GM19240 (cell line): ENCODE data around the gene FKTN.
A peak's percentile ranks its signal among the peaks of the same experiment; 100 is the strongest.
"Not testable (repeated sequence)": the region's sequence is repeated elsewhere in the genome, so short reads cannot be mapped to it uniquely, and the experiment has no call there.

ENCODE experiments used
- DNase-seq: peaks from one replicate; pipeline ENCODE4 v3.0.0; 2011; ENCODE audit warnings: low spot score; ENCODE audit not compliant: insufficient read length

The FKTN gene

DNA sequence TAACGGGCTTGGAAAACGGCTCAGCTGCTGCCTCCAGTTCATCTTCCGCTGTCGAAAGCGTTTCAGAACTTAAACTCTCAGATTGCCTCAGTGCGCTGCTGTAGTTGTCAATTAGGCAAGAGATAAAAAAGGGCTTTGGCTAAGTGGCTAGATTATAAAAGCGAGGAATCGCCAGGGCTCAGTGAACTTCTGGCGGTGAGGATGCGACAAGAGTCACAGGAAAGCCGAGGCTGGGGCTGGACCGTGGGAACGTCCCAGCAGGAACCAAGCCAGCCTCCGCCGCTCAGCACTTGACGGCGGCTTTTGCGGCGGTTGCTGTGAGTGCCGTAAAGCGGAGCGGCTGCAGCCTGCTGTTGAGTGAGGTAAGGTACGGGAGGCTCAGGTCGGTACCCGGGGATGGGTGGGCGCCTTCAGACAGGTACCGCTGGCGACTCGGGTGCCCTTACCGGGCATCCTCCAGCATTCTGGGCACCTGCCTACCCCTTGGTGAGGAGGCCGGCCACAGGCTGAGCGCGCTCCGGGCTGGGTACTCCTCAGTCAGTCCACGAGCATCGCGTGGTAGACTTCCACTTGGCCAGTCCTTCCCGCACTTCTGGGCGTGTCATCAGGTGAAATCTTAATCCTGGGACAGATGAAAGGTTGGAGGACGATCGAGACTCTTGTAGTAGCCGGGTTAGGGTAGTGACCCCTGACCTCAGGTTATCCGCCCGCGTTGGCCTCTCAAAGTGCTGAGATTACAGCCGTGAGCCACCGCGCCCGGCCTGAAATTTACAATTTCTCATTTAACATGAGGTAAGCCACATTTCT is at the start of gene FKTN:
FKTN (plus strand) TSS at position 328 of the 807 bp plus-strand sequence. CDS start 16,902 bp downstream, outside the sequence.
- DNase-seq: peak; percentile 67

DNA sequence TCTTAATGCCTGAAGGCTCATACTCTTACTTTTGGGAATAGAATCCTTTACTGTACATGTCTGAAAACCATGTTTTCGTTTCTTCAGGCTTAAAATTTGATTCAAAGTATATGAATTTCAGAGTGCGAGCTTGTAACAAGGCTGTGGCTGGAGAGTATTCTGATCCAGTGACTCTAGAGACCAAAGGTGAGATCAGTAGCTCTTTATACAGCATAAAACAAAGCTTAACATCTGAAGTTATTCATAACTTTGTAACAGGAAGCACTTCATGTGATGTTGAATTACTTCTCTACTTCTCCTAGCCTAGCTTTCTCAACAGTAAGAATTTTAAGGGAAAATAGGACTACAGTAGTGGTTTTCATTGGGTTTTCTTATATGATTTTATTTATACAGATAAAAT is 49.4 kb upstream of the FKTN start:
- DNase-seq: no peak

DNA sequence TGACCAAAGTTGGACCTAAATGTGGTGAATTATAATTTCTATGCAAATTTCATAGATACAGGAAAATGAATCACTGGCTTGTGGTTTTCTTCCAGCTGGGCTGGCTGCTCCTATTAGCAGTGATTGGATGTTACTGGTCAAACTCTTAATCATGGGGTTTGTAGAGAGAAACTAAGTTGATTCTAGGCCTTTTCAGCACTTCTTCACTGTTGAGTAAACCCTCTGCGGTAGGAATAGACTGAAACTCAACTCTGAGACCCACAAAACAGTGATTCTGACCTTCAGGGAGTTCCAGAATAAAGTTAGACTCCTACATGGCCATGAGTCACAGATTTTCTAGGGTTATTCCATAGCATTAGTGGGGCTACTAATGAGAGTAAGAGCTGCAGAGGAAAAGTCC is 47.9 kb upstream of the FKTN start:
- no peak for DNase-seq

GRCh38 chr9:105511446-105511845 is 46.5 kb upstream of the FKTN start:
- DNase-seq: no peak

GRCh38 chr9:105515811-105516413 is 42.0 kb upstream of the FKTN start:
- DNase-seq: no peak

DNA sequence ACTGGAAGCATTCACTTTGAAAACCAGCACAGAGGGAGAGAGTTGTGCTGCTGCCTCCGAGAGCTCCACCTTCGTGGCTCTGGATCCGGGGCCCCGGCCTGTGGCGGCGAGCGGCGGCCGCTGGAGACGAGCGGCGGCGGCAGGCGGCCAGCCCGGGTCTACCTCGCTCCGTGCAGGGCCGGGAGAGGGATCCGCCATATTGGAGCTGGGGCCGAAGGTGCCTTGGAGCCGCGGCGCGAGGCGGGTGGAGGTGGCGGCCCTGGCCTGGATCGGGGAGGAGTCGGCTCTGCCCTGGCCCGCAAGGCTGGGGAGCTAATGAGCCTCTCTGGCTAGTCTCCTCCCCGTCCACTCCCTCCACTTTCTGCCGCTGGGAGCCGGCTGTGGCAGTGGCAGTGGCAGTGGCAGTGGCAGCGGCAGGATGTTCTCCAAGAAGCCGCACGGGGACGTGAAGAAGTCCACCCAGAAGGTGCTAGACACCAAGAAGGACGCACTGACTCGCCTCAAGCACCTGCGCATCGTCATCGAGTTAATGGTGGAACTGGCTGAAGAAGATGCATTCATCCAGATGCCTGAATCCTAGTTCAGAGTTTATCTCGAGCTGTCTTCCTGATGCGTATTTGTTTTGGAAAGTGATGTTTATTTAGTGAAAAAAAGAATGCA is 38.1 kb upstream of the FKTN start:
- not testable (repeated sequence) for DNase-seq

DNA sequence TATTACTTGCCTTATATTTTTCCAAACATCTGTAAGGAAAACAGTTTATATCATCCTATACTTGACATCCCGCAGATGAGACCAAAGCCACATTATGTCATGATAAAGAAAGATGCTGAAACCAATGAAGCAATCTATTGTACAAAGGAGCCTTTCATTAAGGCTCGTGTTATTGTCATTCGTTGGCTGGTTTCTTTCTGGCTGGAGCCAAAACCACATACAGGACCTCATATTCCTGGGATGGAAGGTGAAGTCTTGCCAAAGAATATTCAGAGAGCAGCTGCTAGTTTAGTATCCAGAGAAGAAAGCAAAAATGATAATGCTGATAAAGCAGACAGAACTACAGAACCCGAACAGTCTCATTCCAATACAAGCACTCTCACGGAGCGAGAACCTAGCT is 36.9 kb upstream of the FKTN start:
- not testable (repeated sequence) for DNase-seq

- DNase-seq: not testable (repeated sequence)
Measured at GRCh38 chr9:105522618-105523385, 35.1 kb upstream of the FKTN start.

DNA sequence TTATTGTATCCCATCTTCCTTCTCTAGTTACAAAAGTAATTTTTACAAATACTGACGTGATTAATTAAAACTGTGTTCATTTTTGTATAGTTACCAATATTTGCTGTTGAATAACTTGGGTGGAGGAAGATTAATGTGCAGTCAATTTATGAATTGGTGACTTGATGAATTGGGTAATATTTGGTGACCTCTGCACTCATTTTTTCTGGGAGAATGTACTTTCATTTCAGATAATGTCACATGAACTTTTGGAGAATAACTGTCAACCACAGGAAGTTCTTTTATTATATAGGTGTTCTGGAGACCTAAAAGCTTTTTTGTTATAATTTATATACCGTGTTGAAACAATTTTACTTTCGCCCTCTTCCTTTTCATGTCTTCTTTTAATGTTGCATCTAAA is 26.4 kb upstream of the FKTN start:
- no peak for DNase-seq

DNA sequence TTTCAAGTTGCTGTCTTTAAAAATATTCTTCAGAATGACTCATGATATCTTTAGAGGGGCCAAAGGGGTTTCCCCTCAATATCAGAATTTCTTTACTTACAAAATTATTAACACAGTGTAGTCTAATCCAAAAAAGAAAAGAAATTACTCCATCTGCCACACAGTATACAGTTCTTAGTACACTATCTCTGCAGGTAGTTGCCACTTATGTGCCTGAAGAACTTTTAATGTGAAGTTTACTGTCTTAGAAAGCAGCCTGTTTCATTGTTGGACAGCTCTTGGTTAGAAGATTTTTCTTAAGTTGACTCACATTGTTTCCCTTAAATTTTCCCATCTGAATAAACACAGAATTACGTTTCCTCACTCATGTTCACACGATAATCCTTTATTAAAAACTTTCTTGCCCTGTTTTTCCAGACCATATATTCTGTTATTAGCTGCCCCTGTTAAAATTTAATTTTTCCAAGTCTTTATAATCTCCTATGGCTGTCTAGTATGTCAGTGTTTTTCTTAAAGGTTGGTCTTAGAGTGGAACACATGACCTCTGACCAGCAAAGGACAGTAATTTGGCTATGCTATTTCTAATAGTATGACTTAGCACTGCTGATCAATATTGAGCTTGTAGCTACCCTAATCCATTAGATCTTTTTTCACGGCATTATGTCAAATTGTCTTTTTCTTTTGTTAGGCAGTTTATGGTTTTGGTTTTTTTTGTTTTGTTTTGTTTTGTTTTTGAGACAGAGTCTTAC is 21.8 kb upstream of the FKTN start:
- DNase-seq: no peak

- DNase-seq: no peak
Measured at GRCh38 chr9:105539452-105539851, 18.5 kb upstream of the FKTN start.

DNA sequence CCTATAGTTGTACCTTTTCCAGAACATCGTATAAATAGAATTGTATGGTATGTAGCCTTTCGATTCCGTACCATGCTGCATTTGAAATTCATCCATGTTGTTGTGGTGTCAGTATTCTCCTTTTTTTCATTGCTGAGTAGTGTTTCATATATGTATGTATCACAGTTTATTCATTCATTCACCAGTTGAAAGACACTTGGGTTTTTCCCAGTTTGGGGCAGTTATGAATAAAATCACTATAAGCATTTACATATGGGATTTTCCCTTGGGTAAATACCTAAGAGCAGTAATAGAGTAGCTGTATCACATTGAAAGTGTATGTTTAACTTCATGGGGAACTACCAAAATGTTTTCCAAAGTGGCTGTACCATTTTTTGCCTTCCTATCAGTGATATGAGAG is 16.1 kb upstream of the FKTN start:
- no peak for DNase-seq

DNA sequence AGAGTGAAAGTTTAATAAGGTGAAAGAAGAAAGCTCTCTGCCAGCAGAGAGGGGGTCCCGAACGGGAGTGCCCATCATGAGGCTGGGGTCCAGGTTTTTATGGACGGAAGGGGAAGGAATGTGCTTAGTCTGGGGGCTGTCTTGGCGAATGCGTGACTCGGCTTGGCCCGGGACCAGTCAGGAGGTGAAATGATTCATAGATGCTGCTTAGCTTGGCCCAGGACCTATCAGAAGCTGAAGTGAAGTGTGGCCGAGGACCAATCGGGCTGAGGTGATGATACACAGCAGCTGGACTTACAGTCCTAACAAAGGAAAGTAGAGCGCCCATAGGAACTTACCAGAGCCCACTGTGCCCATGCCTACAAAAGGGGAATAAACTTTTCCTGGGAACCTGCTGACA is 3.9 kb upstream of the FKTN start:
- DNase-seq: no peak

DNA sequence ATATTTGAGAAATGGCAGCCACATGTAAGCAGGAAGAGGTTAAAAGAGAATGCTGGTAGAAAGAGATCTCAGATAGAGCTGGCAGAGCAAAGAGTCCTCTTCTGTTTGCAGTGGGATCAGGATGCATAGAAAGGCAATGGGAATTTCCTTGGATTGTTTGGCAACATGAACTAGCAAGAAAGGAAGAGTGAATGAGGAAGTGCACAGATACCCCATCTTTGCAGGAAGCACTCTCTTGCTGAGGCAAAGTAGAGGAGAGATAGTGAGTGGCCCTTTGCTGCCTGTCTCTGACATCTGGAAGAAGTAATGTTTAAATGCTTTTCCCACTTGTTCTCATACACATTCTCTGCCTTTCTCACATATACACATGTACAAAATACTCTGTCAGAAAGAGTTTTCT is 14.5 kb downstream of the FKTN start:
- no peak for DNase-seq

- DNase-seq: not testable (repeated sequence)
Measured at GRCh38 chr9:105579952-105580351, 22.0 kb downstream of the FKTN start.

GRCh38 chr9:105581550-105581949 is 23.6 kb downstream of the FKTN start:
- not testable (repeated sequence) for DNase-seq

GRCh38 chr9:105593145-105593544 is 35.2 kb downstream of the FKTN start:
- no peak for DNase-seq

DNA sequence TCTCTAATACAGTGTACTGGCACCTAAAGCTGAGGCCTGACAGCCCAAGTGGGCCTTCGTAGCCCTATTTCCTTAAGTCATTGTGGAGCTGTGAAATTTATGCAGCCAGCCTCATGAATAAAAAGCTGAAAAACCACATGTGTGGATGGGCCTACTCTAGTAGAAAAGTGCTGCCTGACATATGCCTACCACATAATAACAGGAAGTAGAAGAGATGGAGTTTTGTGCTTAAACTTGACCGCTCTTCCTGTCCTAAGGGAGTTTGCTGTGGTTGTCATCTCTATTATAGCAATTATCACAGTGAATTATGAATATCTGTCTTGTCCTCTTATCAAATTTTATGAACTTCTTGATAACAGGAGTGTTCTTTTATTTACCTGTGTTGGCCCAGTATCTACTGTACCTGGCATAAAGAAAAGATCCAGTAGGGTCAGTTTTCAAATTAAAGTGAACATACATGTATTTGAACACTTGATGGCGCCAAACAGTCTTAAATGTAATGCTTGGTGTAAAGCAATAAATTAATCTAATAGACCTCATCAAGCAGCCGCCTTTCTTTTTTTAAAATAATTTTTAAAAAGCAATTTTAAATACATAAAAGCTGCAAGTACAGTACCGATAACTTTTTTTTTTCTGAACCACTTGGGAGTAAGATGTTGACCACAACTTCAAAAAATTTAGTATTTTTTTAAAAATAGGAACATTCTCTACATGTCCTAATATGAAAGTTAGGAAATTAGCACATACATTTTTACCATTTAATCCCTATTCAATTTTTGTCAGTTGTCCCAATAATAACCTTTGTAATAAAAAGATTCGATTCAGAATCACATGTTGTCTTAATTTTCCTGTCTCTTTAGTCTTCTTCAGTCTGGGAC is 51.0 kb downstream of the FKTN start:
- peak; percentile 2 for DNase-seq

DNA sequence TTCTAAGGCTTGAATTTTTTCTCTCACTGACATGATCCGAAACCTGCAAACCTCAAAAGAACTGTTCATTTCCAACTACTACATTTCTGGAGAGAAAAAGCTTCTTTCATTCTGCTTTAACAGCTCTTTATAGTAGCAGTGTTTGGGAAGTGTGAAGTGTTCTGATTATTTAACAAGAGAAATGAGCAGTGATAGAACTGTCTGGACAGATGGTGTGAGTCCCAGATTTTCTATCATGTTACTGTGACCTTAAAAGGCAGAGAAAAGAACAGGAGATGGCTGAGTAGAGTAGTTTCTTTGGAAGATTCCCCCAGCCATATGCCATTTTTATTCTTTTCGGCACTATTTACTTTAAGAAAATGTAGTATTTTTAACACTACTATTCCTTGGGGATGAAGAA is 63.1 kb downstream of the FKTN start:
- no peak for DNase-seq

GRCh38 chr9:105625088-105625487 is 67.2 kb downstream of the FKTN start:
- DNase-seq: no peak
